A673 (cell line): Measurements from ENCODE around the gene OVCH2.

Experiments
- CTCF ChIP-seq: fragments of 300-800, 200-600 bp; sonication (generic); conservative IDR thresholded peaks from 2 replicates; pipeline ENCODE4 v1.5.1; 2017; ENCODE audit warnings: low read depth, mild to moderate bottlenecking, antibody characterized with exemption, low read length, moderate library complexity, mixed read lengths
- EZH2 ChIP-seq: fragments of 200-600 bp; sonication (generic); IDR thresholded peaks from 2 replicates; pipeline ENCODE4 v1.6.1; 2017; ENCODE audit warnings: borderline replicate concordance, low read depth, mild to moderate bottlenecking, mixed read lengths, antibody characterized with exemption, low read length; ENCODE audit not compliant: poor library complexity, severe bottlenecking

- TF ChIP-seq CTCF, result no peak
- no peak for TF ChIP-seq EZH2
These were observed 52.0 kb downstream of the OVCH2 start for GRCh38 chr11:7654195-7654705.
